ENCODE results near the gene ACLY.
A peak's percentile ranks its signal among the peaks of the same experiment; 100 is the strongest.
"Not testable (repeated sequence)": the region's sequence is repeated elsewhere in the genome, so short reads cannot be mapped to it uniquely, and the experiment has no call there.

ACLY gene

GRCh38 chr17:41871789-41872188 is 47.0 kb downstream of the ACLY start:
- DNase-seq (ENCODE audit: low read depth) = no peak

GRCh38 chr17:41870627-41871026 is 48.1 kb downstream of the ACLY start:
- no peak for DNase-seq (ENCODE audit: low read depth)

GRCh38 chr17:41870097-41870496 is 48.7 kb downstream of the ACLY start:
- DNase-seq (ENCODE audit: low read depth) = no peak

- DNase-seq (ENCODE audit: low read depth) = no peak
Measured at GRCh38 chr17:41869426-41869825, 49.3 kb downstream of the ACLY start.

- no peak for DNase-seq (ENCODE audit: low read depth)
Measured at GRCh38 chr17:41868568-41868967, 50.2 kb downstream of the ACLY start.

GRCh38 chr17:41865596-41865893 is 53.2 kb downstream of the ACLY start:
- no peak for DNase-seq (ENCODE audit: low read depth)

GRCh38 chr17:41864836-41865595 is 53.7 kb downstream of the ACLY start, which contains the start of gene KLHL11:
TSS of gene KLHL11 (minus strand) at chr17:41865423. CDS start at chr17:41865370, 53 bp downstream.
- DNase-seq (ENCODE audit: low read depth) = peak; percentile 80

GRCh38 chr17:41864498-41864835 is 54.3 kb downstream of the ACLY start:
- peak; percentile 50 for DNase-seq (ENCODE audit: low read depth)

- no peak for DNase-seq (ENCODE audit: low read depth)
Measured at GRCh38 chr17:41863074-41863848, 55.5 kb downstream of the ACLY start.

GRCh38 chr17:41860254-41860931 is 58.4 kb downstream of the ACLY start:
- DNase-seq (ENCODE audit: low read depth) = no peak

GRCh38 chr17:41851382-41851781 is 67.4 kb downstream of the ACLY start:
- DNase-seq (ENCODE audit: low read depth) = not testable (repeated sequence)

GRCh38 chr17:41849251-41849990 is 69.3 kb downstream of the ACLY start:
- no peak for DNase-seq (ENCODE audit: low read depth)

- DNase-seq (ENCODE audit: low read depth) = no peak
Measured at GRCh38 chr17:41848788-41849187, 70.0 kb downstream of the ACLY start.

- DNase-seq (ENCODE audit: low read depth) = no peak
Measured at GRCh38 chr17:41844971-41845370, 73.8 kb downstream of the ACLY start.

- not testable (repeated sequence) for DNase-seq (ENCODE audit: low read depth)
Measured at GRCh38 chr17:41840781-41841180, 78.0 kb downstream of the ACLY start.

GRCh38 chr17:41839448-41839847 is 79.3 kb downstream of the ACLY start:
- not testable (repeated sequence) for DNase-seq (ENCODE audit: low read depth)

- DNase-seq (ENCODE audit: low read depth) = no peak
Measured at GRCh38 chr17:41837761-41838538, 80.8 kb downstream of the ACLY start, which contains the start of gene KLHL10. TSS of gene KLHL10 (plus strand) at chr17:41837825. CDS start at chr17:41837933, 108 bp downstream.

GRCh38 chr17:41836550-41837196 is 82.1 kb downstream of the ACLY start:
- DNase-seq (ENCODE audit: low read depth) = no peak

- peak; percentile 46 for DNase-seq (ENCODE audit: low read depth)
Measured at GRCh38 chr17:41835800-41836549, 82.8 kb downstream of the ACLY start, which contains the start of gene NT5C3B. TSS of gene NT5C3B (minus strand) at chr17:41836232. CDS start at chr17:41836193, 39 bp downstream.

- DNase-seq (ENCODE audit: low read depth) = no peak
Measured at GRCh38 chr17:41835214-41835799, 83.4 kb downstream of the ACLY start.
